Amygdala (tissue), 56 donors: Measurements from ENCODE around the gene DDX17.

Source experiments
- DNase-seq, 56 donors: peaks; one replicate each; lab custom pipeline; 2025; lab: John Stamatoyannopoulos, UW

The DDX17 gene

DNA sequence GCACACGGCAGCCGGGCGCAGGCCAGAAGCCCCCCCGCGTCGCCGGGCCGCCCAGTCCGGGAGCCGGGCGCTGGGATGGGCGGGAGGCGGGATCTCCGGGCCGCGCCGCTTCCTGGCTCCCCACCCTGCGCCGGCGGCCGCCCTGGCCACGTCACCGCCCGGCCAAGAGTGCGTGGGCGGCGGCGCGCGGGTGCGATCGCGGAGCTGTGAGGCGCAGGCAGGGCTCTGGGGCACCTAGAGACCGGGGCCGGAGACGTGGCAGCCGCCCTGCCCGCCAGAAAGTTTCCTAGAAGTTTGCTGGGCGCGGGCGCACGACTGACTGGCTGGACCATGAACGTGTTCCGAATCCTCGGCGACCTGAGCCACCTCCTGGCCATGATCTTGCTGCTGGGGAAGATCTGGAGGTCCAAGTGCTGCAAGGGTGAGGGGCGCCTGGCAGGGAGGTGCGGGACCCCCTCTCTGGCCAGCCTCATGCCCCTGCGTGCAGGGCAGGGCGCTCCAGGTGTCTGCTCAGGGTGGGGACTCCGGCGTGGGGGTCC, 38.1 kb downstream of the DDX17 start, which contains the start of gene KDELR3:
KDELR3 (plus strand) TSS at position 193 of the 539 bp plus-strand sequence; CDS start at position 331, 138 bp downstream.
- peak in 1 of 56 donors; percentile 27 for DNase-seq

DNA sequence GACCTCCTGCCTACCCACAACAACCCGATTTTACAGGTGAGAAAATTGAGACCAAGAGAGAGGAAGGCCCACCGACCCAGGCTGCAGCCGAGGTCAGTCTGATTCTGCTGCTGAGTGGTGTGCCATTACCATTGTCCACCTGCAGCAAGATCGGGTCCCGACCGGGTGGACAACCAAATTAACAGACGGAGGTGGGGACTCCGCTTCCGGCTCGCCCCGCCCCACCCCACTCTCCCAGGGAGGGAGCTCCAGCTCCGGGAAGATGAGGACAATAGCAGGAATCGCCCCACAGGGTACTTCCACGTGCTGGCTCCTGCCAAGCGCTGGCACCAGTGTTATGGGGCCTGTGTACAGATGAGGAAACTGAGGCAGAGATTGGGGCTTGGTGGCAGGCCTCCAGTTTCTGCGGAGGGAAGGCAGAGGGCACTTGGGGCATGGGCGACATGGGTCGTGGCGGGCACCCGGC, 38.6 kb downstream of the DDX17 start:
- no peak for DNase-seq

DNA sequence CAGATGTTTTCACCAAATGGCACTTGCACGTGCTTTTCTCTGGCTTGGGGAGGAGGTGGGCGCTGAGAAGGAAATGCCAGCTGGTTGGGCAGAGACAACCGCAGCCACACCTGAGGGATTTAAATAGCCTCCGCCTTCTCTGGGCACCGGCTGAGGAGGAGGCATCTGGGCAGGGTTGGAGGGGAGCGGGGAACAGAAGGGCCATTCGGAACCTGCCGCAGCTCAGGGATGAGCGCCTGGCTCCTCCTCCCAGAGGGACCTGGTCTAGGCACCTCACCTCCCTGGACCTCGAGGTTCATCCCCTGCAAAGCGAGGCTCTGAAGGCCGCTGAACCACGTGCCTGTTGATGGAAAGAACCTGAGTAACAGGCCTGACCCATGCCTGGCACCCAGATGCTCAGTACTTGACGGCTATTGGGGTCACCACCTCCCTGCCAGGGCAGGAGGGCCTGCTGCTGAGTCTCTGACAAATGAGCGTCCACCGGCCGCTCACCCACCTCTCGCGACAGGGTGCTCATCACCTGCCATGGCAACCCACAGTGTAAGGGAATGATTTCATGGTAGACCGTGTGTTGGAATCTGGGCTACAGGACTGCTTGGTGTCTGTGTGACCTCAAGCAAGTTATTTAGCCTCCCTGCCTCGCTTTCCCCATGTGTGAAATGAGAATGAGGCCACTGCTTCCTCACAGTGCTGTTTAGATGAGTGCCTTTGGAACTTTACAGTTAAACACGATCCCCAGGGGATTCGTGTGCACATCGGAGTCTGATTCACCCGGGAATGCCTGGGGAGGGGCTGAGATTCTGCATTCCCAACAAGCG, 40.2 kb downstream of the DDX17 start:
- peak in 1 of 56 donors; percentile 11 for DNase-seq

DNA sequence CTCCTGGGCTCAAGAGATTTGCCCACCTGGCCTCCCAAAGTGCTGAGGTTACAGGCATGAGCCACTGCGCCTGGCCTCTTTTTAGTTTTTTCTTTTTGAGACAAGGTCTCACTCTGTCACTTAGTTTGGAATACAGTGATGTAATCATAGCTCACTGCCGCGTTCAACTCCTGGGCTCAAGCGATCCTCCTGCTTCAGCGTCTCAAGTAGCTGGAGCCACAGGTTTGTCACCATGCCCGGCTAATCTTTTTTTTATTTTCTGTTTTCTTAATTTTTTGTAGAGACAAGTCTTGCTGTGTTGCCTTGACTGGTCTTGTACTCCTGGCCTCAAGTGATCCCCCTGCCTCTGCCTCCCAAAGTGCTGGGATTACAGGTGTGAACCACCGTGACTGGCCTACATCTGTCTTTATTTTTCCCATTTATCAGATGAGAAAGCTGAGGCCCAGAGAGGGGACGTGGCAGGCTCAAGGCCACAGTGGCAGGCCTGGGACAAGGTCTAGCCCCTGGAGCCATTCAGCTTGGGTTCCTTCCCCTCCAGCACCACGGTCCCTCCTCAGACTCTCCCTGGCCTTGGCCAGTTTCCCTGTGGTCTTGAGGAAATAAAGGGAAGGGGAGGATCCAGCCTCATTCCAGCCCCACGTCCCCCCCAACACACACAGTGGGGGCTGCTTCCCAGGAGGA, 41.0 kb downstream of the DDX17 start:
- no peak for DNase-seq

DNA sequence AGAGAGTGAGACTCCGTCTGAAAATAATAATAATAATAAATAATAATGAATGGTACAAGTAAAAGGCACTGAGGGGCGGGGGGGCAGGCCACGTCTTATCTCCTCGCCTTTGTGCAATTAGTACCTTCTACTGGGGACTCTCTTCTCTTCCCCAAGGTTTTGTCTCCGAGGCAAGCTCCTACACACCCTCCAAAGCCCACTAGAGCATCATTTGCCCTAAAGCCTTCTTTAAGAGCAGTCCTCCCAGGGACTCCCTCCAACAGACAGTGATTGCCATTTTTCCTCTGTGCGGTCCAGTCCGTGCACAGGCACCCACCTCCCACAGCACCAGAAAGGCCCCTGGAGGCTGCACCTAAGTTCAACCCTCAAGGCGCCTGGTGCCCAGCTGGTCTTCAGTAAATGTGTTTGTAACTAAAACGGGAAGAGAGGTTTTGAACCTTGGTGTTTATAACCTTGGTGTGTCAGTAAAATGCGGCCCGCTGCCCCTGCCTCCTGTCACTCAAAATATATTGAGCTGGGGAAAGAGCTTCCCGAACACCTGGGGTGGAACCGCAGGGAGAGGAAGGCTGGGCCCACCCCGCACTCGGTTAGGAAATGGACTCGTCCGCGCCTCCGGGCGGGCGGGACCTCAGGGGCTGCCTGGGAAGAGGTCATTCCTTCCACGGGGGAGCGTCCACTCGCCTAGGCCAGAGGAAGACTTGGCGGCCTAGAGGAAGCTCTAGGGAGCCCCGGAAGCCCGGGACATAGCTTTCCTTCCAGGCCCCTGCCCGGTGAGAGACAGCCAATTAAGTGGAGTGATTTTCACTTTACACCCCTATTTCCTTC, 42.9 kb downstream of the DDX17 start:
- no peak for DNase-seq

DNA sequence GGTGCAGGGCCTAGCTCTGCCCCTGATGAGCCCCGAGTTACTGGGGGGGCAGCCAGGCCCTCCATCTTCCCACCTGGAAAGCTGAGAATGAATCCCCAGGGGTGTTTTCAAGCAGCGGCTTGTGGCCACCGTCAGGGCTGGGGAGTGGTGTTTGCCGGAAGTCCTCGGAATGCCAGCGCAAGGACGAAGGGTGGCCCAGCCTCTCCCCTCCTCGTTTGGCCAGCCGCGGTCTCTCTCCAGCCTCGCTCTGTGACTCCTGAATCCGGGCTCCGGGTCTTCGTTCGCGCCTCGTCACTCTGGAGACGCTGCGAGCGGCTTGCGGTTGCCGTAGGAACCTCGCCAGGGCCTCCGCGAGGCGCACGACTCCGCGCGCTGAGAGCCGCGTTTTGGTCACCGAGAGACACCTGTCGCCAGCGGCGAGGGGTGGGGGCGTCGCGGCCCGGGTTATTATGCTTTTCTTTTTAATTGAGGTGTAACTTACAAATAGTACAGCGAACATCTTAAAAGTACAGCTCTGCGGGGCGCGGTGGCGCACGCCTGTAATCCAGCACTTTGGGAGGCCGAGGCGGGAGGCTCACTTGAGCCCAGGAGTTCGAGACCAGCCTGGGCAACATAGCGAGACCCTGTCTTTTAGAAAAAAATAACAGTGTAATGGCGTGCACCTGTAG, 44.6 kb downstream of the DDX17 start:
- peak in 48 of 56 donors; percentile 15 to 82 (median 56) for DNase-seq

DNA sequence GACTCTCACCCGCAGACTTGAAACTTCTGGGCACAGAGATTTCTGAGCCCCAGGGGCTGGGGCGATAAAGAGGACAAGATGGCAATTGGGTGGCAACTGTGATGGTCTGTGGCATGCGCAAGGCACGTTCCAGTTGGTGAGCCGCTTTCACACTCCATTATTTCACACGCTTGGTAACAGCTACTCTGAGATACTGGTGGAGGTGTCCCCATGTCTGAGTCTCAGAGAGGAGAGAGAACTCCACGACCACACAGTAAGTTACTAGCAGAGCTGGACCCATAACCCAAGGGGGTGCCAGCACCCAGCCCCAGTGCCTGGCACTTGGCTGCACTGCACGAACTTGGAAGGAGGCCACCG, 45.1 kb downstream of the DDX17 start:
- DNase-seq, result peak in 1 of 56 donors; percentile 61

DNA sequence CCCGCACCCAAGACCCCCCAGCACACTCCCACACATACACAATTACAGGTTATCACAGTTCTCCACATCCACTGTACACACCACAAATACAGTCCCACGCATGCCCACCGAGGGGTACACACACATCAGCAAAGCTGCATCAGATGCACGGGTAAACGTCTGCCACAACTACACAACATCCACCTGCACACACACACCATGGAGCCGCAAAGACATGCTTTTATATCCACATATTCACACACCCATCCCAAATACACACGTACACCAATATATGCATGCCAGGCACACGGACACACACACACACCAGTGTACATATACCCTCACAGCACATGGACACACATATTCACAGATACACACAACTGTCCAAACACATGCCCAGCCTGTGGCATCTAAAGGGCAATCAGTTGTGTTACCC, 45.7 kb downstream of the DDX17 start:
- DNase-seq, result no peak

DNA sequence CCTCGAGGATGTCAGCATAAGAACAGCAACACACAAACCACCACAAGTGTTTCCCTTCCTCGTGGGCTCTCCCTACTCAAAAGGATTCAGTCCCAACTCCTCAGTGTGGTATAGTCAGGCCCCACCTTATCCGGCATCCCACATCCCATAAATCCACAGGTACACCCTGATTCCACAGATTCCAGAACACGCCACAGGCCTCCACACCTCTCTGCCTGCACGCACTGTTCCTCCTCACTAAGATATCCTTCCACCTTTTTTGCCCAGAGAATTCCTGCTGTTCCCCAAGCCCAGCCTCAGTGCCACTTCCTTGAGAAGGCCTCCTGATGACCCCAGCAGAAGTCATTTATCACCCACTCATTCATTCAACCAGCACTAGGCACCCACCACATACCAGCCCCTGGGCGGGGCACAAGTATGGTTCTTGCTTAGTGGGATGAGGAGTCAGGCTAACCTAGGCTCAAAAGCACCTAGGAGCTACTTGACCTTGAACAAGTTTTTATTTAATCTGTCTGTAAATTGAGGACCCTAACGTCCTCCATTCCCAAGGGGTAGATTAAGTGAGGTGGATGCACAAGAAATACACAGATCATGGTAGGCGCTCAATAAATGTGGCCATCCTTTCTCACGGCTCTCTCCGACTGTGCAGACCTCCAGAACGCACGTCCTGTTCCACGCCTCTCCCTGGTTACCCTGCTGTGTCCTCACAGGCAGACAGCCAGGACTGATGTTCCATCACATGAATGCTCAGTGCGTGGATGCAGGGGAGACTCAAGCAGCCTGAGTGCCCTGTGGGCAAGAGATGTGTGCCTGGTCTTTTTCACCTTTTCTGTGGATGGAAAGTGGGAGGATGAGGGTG, 49.0 kb downstream of the DDX17 start:
- DNase-seq, result peak in 1 of 56 donors; percentile 8

DNA sequence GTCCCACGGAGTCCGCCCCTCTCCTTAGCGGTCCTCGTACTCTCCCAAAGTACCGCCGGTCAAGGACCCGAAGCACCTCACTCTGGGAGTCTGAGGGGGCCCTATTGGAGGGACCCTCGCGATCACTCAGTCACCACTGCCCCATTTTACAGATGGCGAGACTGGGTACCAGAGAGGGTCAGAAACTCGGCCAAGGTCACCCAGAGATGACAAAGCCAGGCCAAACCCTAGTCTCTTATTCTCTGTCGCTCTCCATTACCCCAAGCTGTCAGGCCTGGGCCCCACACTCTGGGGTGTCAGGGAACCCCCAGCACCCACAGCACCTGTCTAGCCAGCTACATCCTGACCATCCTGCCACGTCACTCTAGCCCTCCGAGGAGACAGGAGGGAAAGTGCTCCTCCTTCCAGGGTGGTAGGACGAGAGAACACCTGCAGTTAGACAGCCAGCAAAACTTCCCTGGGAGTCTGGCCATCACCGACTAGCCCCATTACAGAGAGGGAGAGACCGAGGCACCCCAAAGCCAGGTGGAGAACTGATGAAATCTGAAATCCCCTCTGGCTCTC, 49.8 kb downstream of the DDX17 start:
- DNase-seq, result no peak

DNA sequence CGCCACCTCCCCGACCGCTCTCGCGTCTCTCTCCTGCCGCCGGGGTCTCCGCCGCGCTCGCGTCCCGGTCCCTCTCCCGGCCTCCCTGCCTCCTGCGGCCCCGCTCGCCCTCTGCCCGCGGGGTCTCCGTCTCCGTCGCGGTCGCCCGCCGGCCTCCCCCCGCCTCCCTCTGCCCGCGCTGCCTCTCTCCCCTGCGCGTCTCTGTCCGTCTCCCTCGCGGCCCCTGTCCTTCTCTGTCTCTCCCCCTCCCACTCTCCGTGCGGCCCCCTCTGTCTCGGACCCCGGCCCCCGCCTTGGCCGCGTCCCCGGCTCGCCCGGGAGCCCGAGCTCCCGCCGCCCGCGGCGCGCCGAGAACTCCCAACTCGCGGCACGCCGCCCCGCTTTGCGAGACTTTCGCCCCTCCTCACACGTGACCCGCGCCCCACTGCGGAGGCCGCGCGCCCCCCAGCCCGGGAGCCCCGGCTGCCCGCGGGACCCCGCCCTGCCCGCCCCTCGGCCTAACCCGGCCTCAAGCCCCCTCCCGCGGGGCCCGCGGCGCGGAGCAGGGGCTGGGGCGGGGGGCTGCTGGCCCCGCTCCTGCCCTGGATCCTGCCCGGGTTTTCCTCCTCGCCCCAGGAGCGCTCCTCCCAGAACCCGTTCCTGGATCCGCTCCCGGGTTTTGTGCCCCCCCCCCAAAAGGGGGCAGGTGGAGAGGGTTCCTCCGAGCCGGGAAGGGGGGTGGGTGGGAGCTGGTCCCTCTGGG, 50.4 kb downstream of the DDX17 start:
- peak in 16 of 56 donors; percentile 11 to 48 (median 30) for DNase-seq

DNA sequence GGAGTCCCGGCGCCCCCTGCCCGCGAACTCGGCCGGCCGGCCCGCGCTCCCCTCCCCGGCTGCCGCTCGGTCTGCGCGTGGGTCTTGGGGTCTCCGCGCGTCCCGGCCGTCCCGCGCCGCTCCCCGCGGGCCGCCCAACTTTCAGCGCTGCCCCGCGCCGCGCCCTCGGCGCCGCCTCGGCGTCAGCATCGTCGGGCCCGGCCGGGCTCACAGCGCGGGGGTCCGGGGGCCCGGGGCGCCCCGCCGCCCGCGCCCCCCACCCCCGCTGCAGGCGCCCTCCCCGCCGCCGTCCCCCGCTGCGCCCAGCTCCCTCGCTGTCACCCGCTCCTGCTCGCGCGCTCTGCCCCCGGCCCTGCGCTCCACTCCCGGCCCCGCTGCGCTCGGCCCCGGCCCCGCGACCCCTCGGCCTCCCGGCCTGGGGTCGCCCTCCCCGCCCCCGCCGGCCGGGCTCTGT, 51.0 kb downstream of the DDX17 start, which contains the start of gene KCNJ4:
KCNJ4 (minus strand) TSS at position 124 of the 454 bp plus-strand sequence. CDS start 27,067 bp downstream, outside the sequence.
- no peak for DNase-seq

DNA sequence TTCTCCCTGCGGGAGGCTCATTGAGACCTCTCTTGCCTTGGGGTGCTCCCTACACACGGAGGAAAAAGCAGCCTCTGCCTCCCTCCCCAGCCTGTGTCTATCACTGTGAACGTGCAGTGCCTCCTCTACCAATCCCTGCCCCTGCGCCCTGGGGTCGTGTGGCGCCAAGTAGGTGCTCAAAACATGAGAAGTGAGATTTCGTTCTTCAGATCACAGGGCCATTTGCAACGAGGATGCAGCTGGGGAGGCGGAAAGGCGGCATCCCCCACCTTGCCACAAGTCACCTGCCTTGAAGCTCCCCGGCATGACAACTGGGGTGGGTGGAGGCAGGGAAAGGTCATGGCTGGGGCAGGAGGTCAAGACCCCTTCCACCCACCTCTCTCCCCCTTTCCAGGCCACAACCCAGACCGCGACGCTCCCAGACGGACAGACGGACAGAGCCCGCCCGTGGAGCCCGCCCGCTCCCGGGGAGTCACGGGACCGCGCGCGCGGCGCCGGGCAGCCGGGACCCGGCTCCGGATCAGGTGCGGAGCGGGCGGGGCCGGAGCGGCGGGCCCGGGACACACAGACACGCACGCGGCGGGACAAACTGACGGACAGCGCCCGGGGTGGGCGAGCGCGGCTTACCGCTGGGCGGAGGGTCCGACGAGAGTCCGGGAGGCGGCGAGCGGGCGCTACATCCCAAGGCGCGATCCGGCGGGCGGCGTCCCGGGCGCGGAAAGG, 51.6 kb downstream of the DDX17 start:
- peak in 1 of 56 donors; percentile 16 for DNase-seq

DNA sequence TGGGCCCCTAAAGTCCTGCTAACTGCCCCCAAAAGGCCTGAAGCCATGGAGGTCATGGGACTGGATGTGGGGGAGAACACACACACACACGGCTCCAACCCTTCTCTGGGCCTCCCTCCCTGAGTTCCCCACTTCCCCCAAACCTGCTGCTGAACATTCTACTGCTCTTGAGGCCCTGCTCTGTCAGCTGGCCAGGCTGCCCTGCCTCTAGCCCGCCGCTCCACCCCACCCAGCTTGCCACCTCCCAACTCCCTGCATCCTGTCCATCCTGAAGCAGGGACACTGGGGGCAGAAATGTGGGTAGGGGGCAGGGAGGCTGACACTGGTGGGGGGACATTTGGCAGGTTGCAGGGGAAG, 52.1 kb downstream of the DDX17 start:
- DNase-seq, result no peak

DNA sequence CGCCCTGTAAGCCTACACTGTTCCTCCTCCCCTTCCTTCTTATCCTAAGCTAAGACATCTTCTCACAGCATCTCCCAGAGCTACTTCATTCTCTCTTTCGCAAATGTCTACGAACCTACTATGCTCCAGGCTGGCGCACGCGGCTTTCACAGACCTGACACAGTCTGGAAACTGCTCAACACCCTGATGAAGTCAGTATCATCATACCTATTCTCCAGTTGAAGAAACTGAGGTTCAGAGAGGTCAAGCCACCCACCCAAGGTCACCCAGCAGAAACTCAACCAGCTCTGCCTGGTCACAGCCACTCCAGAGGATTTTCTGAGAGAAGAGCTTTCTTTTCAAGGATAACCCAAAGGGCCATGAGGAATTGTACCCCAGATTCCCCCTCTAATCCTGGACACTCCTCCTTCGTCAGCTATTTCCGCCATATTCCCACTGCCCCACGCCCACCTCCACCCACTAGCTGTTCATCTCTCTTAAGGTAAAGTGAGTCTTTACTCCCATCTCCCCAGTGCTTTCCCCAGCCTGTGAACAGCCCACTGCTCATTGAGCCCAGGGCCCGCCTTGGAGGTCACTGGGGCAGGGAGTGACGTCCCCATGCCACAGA, 52.9 kb downstream of the DDX17 start:
- peak in 1 of 56 donors; percentile 9 for DNase-seq

DNA sequence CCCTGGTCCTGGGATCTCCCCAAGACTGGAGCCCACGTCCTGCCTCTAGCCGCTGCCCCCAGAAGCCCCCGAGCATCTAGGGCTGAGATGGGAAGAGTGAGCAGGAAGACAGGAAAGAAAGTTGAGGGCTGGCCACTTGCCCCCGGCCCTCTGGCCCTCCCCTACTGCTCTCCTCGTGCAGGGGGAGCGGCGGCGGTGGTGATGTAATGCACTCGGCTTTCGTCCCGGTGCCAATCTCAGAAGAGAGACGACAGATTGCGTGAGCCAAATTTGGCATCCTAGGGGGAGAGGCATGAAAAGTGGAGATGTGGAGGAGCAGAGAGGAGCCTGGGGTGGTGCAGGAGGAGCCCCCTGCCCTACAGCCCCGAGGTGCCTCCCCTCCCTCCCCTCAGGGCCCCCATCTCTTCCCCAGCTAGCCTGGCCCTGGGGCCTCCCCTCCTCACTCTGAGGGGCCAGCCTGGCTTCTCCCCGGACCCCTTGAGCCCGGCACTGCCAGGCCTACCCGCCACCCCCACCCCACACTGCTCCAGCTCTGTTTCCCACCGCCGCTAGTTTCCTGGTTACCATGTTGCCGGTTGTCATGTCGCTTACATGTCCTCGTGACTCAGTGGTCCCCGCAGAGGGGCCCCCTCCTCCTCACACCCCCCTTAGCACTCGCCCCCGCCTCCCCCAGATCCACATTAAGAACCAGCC, 53.6 kb downstream of the DDX17 start:
- peak in 38 of 56 donors; percentile 8 to 82 (median 47) for DNase-seq
